Liver (tissue), 9 donors: Measurements from ENCODE around the gene CDH6. TPM values are rescaled to one million over a fixed set of nuclear protein-coding genes. Genes with fewer than 3 reads are reported as not detected.

Source experiments
- DNase-seq: peaks from one replicate; pipeline ENCODE4 v3.0.0-alpha.2; 2017; ENCODE audit warnings: low spot score
- H3K27ac ChIP-seq, 2 donors: one replicate each; pipeline ENCODE4 v1.7.0; 2013; ENCODE audit warnings: inconsistent platforms in 2 of 2, low read length in 2 of 2, control low read depth in 1 of 2, low read depth in 1 of 2, mild to moderate bottlenecking in 1 of 2
- H3K27me3 ChIP-seq, 4 donors: one replicate each; pipeline versions ENCODE4 v1.6.1 to v1.7.0; 2013; ENCODE audit warnings: low read length in 3 of 4, inconsistent platforms in 1 of 4, mild to moderate bottlenecking in 1 of 4, moderate library complexity in 1 of 4; ENCODE audit not compliant: control insufficient read depth in 4 of 4, insufficient read depth in 4 of 4
- H3K36me3 ChIP-seq, 4 donors: one replicate each; pipeline versions ENCODE4 v1.6.1 to v1.7.0; 2013; ENCODE audit warnings: low read length in 3 of 4, mild to moderate bottlenecking in 3 of 4, low read depth in 1 of 4, moderate library complexity in 1 of 4; ENCODE audit not compliant: control insufficient read depth in 4 of 4, insufficient read depth in 3 of 4
- H3K4me1 ChIP-seq, 4 donors: one replicate each; pipeline versions ENCODE4 v1.6.1 to v1.7.0; 2013; ENCODE audit warnings: low read length in 3 of 4, mild to moderate bottlenecking in 3 of 4, moderate library complexity in 1 of 4; ENCODE audit not compliant: control insufficient read depth in 4 of 4, insufficient read depth in 4 of 4
- H3K4me3 ChIP-seq, 3 donors: one replicate each; pipeline versions ENCODE4 v1.6.1 to v1.7.0; 2013; ENCODE audit warnings: low read length in 3 of 3, control low read depth in 1 of 3, low read depth in 1 of 3, mild to moderate bottlenecking in 1 of 3
- H3K9ac ChIP-seq, 2 donors: one replicate each; pipeline ENCODE4 v1.7.0; 2013; ENCODE audit warnings: low read length in 2 of 2, mild to moderate bottlenecking in 2 of 2, moderate library complexity in 2 of 2, control low read depth in 1 of 2, low read depth in 1 of 2
- H3K9me3 ChIP-seq, 4 donors: one replicate each; pipeline versions ENCODE4 v1.6.1 to v1.7.0; 2013; ENCODE audit warnings: low read length in 3 of 4; ENCODE audit not compliant: control insufficient read depth in 4 of 4
- ATF3 ChIP-seq: IDR thresholded peaks from 2 replicates; pipeline ENCODE4 v1.6.1; 2016; ENCODE audit warnings: antibody characterized with exemption
- CTCF ChIP-seq: fragments of 150-350 bp; IDR thresholded peaks from 2 replicates; pipeline ENCODE4 v1.5.1; 2017; ENCODE audit warnings: improper control_type of control experiment, low read depth, low read length; ENCODE audit not compliant: missing input control
- EGR1 ChIP-seq, 2 donors: IDR thresholded peaks; 2 replicates each; pipeline ENCODE4 v1.6.1; 2016 to 2018; ENCODE audit warnings: antibody characterized with exemption in 2 of 2, low read depth in 2 of 2
- FOXA1 ChIP-seq: IDR thresholded peaks from 2 replicates; pipeline ENCODE4 v1.6.1; 2016; ENCODE audit warnings: antibody characterized with exemption
- GABPA ChIP-seq, 2 donors: IDR thresholded peaks in 1 of 2; conservative IDR thresholded peaks in 1 of 2; 2 replicates each; pipeline ENCODE4 v1.6.1; 2016; ENCODE audit warnings: antibody characterized with exemption in 2 of 2, mild to moderate bottlenecking in 1 of 2, moderate library complexity in 1 of 2
- HNF4A ChIP-seq, 2 donors: conservative IDR thresholded peaks; 2 replicates each; pipeline ENCODE4 v1.6.1; 2016; ENCODE audit warnings: antibody characterized with exemption in 2 of 2, mild to moderate bottlenecking in 2 of 2
- HNF4G ChIP-seq: IDR thresholded peaks from 2 replicates; pipeline ENCODE4 v1.6.1; 2016; ENCODE audit warnings: antibody characterized with exemption
- JUND ChIP-seq, 2 donors: IDR thresholded peaks; 2 replicates each; pipeline ENCODE4 v1.6.1; 2016; ENCODE audit warnings: antibody characterized with exemption in 2 of 2
- MAX ChIP-seq: IDR thresholded peaks from 2 replicates; pipeline ENCODE4 v1.6.1; 2016; ENCODE audit warnings: antibody characterized with exemption
- NR2F2 ChIP-seq: IDR thresholded peaks from 2 replicates; pipeline ENCODE4 v1.6.1; 2016; ENCODE audit warnings: antibody characterized with exemption
- RAD21 ChIP-seq, 2 donors: IDR thresholded peaks; 2 replicates each; pipeline ENCODE4 v1.6.1; 2016; ENCODE audit warnings: antibody characterized with exemption in 2 of 2, mild to moderate bottlenecking in 2 of 2
- REST ChIP-seq: IDR thresholded peaks from 2 replicates; pipeline ENCODE4 v1.6.1; 2016; ENCODE audit warnings: antibody characterized with exemption, mild to moderate bottlenecking
- RXRA ChIP-seq, 2 donors: IDR thresholded peaks; 2 replicates each; pipeline ENCODE4 v1.6.1; 2017 to 2018; ENCODE audit warnings: antibody characterized with exemption in 2 of 2, mild to moderate bottlenecking in 1 of 2
- SP1 ChIP-seq: IDR thresholded peaks from 2 replicates; pipeline ENCODE4 v1.6.1; 2018; ENCODE audit warnings: antibody characterized with exemption, mild to moderate bottlenecking
- TAF1 ChIP-seq: conservative IDR thresholded peaks from 2 replicates; pipeline ENCODE4 v1.6.1; 2016; ENCODE audit warnings: antibody characterized with exemption, mild to moderate bottlenecking
- YY1 ChIP-seq: IDR thresholded peaks from 2 replicates; pipeline ENCODE4 v1.6.1; 2016; ENCODE audit warnings: antibody characterized with exemption, mild to moderate bottlenecking
- ZBTB33 ChIP-seq: IDR thresholded peaks from 2 replicates; pipeline ENCODE4 v1.6.1; 2016; ENCODE audit warnings: antibody characterized with exemption
- WGBS: extraction: QIAGEN DNeasy Blood & Tissue Kit; methylation state at CpG from one replicate; pipeline ENCODE4 v1.1.7; 2013; 5-methylcytosine and 5-hydroxymethylcytosine counted together
- polyA plus RNA-seq, 2 donors: library from polyadenylated mRNA; stranded (reverse) in 1 of 2; unstranded in 1 of 2; fragments of 200-250 nt in 1 of 2; fragments of >200 nt in 1 of 2; fragmentation: Nextera tagmentation in 1 of 2; extraction: Ambion mirVana in 1 of 2; gene quantifications; one replicate each; pipeline versions ENCODE4 v1.2.1 to v1.2.3, GENCODE V29; 2013 to 2015
- total RNA-seq, 2 donors: library from RNA; depleted of rRNA; stranded (reverse); fragments of >200 nt; gene quantifications; one replicate each; pipeline ENCODE4 v1.2.3, GENCODE V29; 2014
- donor health status: healthy.
- donor health status: healthy.
- donor health status: healthy.
- donor health status: healthy.
- donor health status: healthy.

The CDH6 gene
- total and polyA plus RNA-seq, 4 donors: 0.18 to 3.7 (median 0.84) TPM

GRCh38 chr5:31334061-31334860 lies 140.8 kb downstream of the CDH6 start:
- H3K9ac ChIP-seq: no peak overlapping the region
- no peak overlapping the region for H3K27ac ChIP-seq
- H3K4me1 ChIP-seq: no peaks in the 10 kb centered on the region
- no peaks in the 10 kb centered on the region for H3K9me3 ChIP-seq
- no peak for DNase-seq
- peaks cover 0 to 7% (median 0%) of the 10 kb centered on the region in 4 donors for H3K27me3 ChIP-seq
- no peaks in the 10 kb centered on the region for H3K36me3 ChIP-seq
- no peak for TF ChIP-seq HNF4A (conservative IDR thresholded peaks at IDR 0.05)
- no peak for TF ChIP-seq GABPA (IDR thresholded peaks at IDR 0.05 in 1 of 2, conservative IDR thresholded peaks at IDR 0.05 in 1 of 2)
- TF ChIP-seq TAF1: no peak
- 81% methylated on average over 4 of the region's 4 CpGs for WGBS
- no peak overlapping the region for H3K4me3 ChIP-seq

GRCh38 chr5:31335456-31335855 lies 142.0 kb downstream of the CDH6 start:
- Histone ChIP-seq H3K4me1 (no peaks in the 10 kb centered on the region), H3K36me3 (no peaks in the 10 kb centered on the region), H3K9me3 (no peaks in the 10 kb centered on the region), H3K27ac (no peak overlapping the region), H3K27me3 (peaks cover 0 to 4% (median 0%) of the 10 kb centered on the region in 4 donors), H3K4me3 (no peak overlapping the region), H3K9ac (no peak overlapping the region)
- TF ChIP-seq SP1: no peak
- no peak for TF ChIP-seq HNF4G
- TF ChIP-seq ATF3: no peak
- TF ChIP-seq REST: no peak
- no peak for TF ChIP-seq ZBTB33
- no peak for TF ChIP-seq JUND (IDR thresholded peaks at IDR 0.05)
- no peak for TF ChIP-seq FOXA1
- TF ChIP-seq RAD21 (IDR thresholded peaks at IDR 0.05): no peak
- no peak for TF ChIP-seq CTCF
- no peak for TF ChIP-seq MAX
- TF ChIP-seq RXRA (IDR thresholded peaks at IDR 0.05): no peak
- TF ChIP-seq YY1: no peak
- no peak for TF ChIP-seq EGR1 (IDR thresholded peaks at IDR 0.05; ENCODE audit: low read depth in 2 of 2)
- TF ChIP-seq HNF4A (conservative IDR thresholded peaks at IDR 0.05): no peak
- no peak for TF ChIP-seq GABPA (IDR thresholded peaks at IDR 0.05 in 1 of 2, conservative IDR thresholded peaks at IDR 0.05 in 1 of 2)
- no peak for TF ChIP-seq NR2F2
- TF ChIP-seq TAF1: no peak
- DNase-seq: no peak
